Measurements from ENCODE around the gene VPS35L. TPM values are rescaled to one million over a fixed set of nuclear protein-coding genes. Genes with fewer than 3 reads are reported as not detected.

VPS35L gene
- total RNA-seq, 1 experiment from 2014 or later: 6.6 TPM

DNA sequence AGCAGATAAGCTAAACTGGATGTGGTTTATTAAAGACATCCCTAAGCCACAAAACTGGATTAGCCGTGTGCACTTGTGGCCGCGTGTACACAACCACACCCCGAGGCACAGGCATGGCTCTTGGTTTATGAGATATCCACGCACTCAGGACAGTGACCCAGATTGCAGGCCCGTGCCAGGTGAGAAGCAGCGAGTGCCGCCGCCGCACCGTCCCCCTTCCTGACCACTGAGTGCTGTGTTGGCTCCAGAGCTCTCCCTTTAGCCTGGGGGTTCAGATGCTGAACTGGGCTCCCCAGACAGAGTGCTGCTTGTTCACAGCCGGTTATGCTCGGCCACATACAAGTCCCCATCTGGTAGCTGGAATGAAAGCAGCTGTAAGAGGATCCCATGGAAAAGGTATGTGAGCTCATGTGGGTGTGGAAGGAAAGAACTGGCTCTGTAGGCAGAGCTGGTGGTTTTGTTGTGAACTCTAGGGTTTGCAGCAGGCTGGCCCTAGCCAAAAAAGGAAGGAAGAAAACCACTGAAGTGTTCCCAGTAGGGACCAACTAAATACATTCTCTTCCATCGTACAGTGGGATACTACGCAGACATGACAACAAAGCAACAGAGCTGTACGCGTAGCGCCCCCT is 133.0 kb downstream of the VPS35L start:
- Histone ChIP-seq H3K4me3 (ENCODE audit: low read length) (no peak overlapping the region), H3K9me3 (ENCODE audit: low read length) (no peaks in the 10 kb centered on the region), H2AFZ (ENCODE audit: low read length) (no peak overlapping the region), H4K20me1 (ENCODE audit: insufficient read depth, low read depth, low read length) (no peaks in the 10 kb centered on the region), H3K9ac (ENCODE audit: low read length) (no peak overlapping the region), H3K4me1 (ENCODE audit: low read length) (no peaks in the 10 kb centered on the region), H3K4me2 (ENCODE audit: low read depth, low read length, poor library complexity, severe bottlenecking) (no peak overlapping the region), H3K79me2 (ENCODE audit: low read length) (no peaks in the 10 kb centered on the region), H3K27ac (ENCODE audit: low read length) (no peak overlapping the region), H3K27me3 (ENCODE audit: low read length) (no peaks in the 10 kb centered on the region), H3K9me2 (replicated peaks; ENCODE audit: insufficient read depth, low read length) (no peaks in the 10 kb centered on the region), H3K36me3 (ENCODE audit: insufficient read depth, low read length) (no peaks in the 10 kb centered on the region)
- DNase-seq: no peak

DNA sequence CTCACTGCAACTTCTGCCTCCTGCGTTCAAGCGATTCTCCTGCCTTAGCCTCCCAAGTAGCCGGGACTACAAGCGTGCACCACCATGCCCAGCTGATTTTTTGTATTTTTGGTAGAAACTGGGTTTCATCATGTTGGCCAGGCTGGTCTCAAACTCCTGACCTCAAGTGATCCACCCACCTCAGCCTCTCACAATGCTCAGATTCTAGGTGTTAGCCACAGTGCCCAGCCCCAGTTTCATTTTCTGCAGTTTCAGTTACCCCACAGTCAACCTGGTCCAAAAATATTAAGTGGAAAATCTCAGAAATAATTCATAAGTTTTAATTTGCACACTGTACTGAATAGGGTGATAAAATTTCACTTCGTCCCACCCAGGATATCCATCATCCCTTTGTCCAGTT is 133.8 kb downstream of the VPS35L start:
- no peak overlapping the region for H2AFZ ChIP-seq (ENCODE audit: low read length)
- no peaks in the 10 kb centered on the region for H3K79me2 ChIP-seq (ENCODE audit: low read length)
- DNase-seq: no peak
- H4K20me1 ChIP-seq (ENCODE audit: insufficient read depth, low read depth, low read length): no peaks in the 10 kb centered on the region
- no peak overlapping the region for H3K27ac ChIP-seq (ENCODE audit: low read length)
- no peaks in the 10 kb centered on the region for H3K27me3 ChIP-seq (ENCODE audit: low read length)
- H3K4me2 ChIP-seq (ENCODE audit: low read depth, low read length, poor library complexity, severe bottlenecking): no peak overlapping the region
- H3K9me2 ChIP-seq (replicated peaks; ENCODE audit: insufficient read depth, low read length): no peaks in the 10 kb centered on the region
- H3K36me3 ChIP-seq (ENCODE audit: insufficient read depth, low read length): no peaks in the 10 kb centered on the region
- H3K4me1 ChIP-seq (ENCODE audit: low read length): no peaks in the 10 kb centered on the region
- no peak overlapping the region for H3K4me3 ChIP-seq (ENCODE audit: low read length)
- H3K9me3 ChIP-seq (ENCODE audit: low read length): no peaks in the 10 kb centered on the region
- H3K9ac ChIP-seq (ENCODE audit: low read length): no peak overlapping the region

DNA sequence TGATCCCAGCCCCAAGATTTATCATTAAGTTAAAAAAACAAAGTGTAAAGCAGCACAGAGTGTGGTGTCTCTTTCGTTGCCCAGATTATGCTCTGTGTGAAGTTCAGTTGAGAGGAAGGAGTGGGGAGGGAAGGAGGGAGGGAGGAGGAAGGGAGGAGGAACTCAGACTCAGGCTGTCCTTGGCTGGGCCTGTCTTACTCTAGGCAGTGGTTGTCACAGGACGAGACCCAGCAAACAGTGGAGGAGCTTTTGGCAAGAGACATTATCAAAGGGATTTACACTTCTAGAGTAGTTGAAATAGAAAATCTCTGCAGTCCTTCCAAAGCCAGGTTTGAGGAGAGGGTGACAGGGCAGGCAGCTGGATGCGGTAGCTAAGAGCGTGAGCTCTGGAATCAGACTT is 134.7 kb downstream of the VPS35L start:
- no peaks in the 10 kb centered on the region for H4K20me1 ChIP-seq (ENCODE audit: insufficient read depth, low read depth, low read length)
- no peaks in the 10 kb centered on the region for H3K79me2 ChIP-seq (ENCODE audit: low read length)
- DNase-seq: no peak
- H3K9me2 ChIP-seq (replicated peaks; ENCODE audit: insufficient read depth, low read length): no peaks in the 10 kb centered on the region
- H3K27ac ChIP-seq (ENCODE audit: low read length): no peak overlapping the region
- no peak overlapping the region for H2AFZ ChIP-seq (ENCODE audit: low read length)
- H3K27me3 ChIP-seq (ENCODE audit: low read length): no peaks in the 10 kb centered on the region
- H3K4me2 ChIP-seq (ENCODE audit: low read depth, low read length, poor library complexity, severe bottlenecking): no peak overlapping the region
- H3K9ac ChIP-seq (ENCODE audit: low read length): no peak overlapping the region
- no peak overlapping the region for H3K4me3 ChIP-seq (ENCODE audit: low read length)
- H3K4me1 ChIP-seq (ENCODE audit: low read length): no peaks in the 10 kb centered on the region
- no peaks in the 10 kb centered on the region for H3K9me3 ChIP-seq (ENCODE audit: low read length)
- H3K36me3 ChIP-seq (ENCODE audit: insufficient read depth, low read length): no peaks in the 10 kb centered on the region

DNA sequence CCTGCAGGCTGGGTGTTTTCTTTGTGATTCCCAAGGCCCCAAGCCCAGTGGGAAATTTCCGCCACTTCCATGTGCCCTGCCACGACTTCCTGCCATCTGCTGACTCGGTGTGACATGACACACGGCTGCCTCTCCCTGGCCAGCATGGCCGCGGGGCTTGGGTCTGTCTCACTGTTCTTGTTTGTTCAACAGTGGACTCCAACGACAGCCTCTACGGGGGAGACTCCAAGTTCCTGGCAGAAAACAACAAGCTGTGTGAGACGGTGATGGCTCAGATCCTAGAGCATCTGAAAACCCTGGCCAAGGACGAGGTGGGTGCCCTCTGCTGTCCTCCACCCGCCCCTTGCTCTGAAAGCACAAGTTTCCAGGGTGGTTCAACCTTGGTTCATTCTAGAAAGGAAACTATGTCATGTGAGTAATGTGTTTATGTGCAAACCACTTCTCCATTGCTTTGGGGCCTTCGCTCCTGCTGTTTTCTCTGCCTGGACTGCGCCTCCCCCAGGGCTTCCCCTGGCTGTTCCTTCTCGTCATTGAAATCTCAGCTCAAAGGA is 135.7 kb downstream of the VPS35L start:
- Histone ChIP-seq H3K4me1 (ENCODE audit: low read length) (no peaks in the 10 kb centered on the region), H3K36me3 (ENCODE audit: insufficient read depth, low read length) (no peaks in the 10 kb centered on the region), H3K4me2 (ENCODE audit: low read depth, low read length, poor library complexity, severe bottlenecking) (no peak overlapping the region), H3K9ac (ENCODE audit: low read length) (no peak overlapping the region), H3K4me3 (ENCODE audit: low read length) (no peak overlapping the region), H3K9me2 (replicated peaks; ENCODE audit: insufficient read depth, low read length) (no peaks in the 10 kb centered on the region), H3K27ac (ENCODE audit: low read length) (no peak overlapping the region), H3K79me2 (ENCODE audit: low read length) (no peaks in the 10 kb centered on the region), H3K9me3 (ENCODE audit: low read length) (no peaks in the 10 kb centered on the region), H2AFZ (ENCODE audit: low read length) (no peak overlapping the region), H3K27me3 (ENCODE audit: low read length) (no peaks in the 10 kb centered on the region), H4K20me1 (ENCODE audit: insufficient read depth, low read depth, low read length) (no peaks in the 10 kb centered on the region)
- DNase-seq: no peak

DNA sequence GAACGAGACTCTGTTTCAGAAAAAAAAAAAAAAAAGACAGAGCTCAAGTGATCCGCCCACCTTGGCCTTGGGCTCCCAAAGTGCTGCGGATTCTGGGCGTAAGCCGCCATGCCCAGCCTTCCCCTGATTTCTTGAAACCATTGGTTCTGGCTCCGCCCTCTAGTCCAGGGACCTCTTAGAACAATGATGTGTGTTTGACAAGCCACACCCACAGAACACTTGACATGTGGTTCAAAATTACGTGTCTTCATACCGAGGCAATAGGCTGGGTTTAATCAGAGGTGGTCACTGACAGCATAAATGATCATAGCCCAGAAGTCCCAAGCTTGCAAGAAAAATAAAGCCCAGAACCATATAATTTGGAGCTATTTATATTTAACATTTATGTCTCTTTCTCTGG is 139.5 kb downstream of the VPS35L start:
- Histone ChIP-seq H3K4me3 (ENCODE audit: low read length) (no peak overlapping the region), H3K79me2 (ENCODE audit: low read length) (no peaks in the 10 kb centered on the region), H3K9ac (ENCODE audit: low read length) (no peak overlapping the region), H2AFZ (ENCODE audit: low read length) (no peak overlapping the region), H3K4me2 (ENCODE audit: low read depth, low read length, poor library complexity, severe bottlenecking) (no peak overlapping the region), H3K27me3 (ENCODE audit: low read length) (no peaks in the 10 kb centered on the region), H4K20me1 (ENCODE audit: insufficient read depth, low read depth, low read length) (no peaks in the 10 kb centered on the region), H3K9me2 (replicated peaks; ENCODE audit: insufficient read depth, low read length) (no peaks in the 10 kb centered on the region), H3K27ac (ENCODE audit: low read length) (no peak overlapping the region), H3K9me3 (ENCODE audit: low read length) (no peaks in the 10 kb centered on the region), H3K4me1 (ENCODE audit: low read length) (no peaks in the 10 kb centered on the region), H3K36me3 (ENCODE audit: insufficient read depth, low read length) (no peaks in the 10 kb centered on the region)
- no peak for DNase-seq

DNA sequence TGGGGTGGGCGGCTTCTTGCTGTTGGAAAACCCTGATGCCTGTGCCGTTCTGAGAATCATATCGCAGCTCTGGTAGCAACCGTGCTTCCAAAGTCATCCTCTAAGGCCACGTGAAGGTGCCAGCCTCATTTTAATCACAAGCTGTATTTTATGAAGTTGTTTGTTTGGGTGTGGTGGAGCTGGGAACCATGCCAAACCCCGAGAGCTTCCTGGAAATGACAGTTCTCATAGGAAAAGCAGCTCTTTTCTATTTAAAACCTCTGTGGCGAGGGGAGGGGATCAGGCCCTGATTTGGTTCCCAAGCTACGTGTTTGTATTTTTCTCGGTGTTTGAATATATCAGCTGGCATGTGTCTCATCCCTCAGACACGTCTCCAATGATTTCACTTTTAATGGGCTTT is 140.8 kb downstream of the VPS35L start:
- Histone ChIP-seq H3K36me3 (ENCODE audit: insufficient read depth, low read length) (no peaks in the 10 kb centered on the region), H3K27me3 (ENCODE audit: low read length) (no peaks in the 10 kb centered on the region), H3K4me3 (ENCODE audit: low read length) (no peak overlapping the region), H3K9ac (ENCODE audit: low read length) (no peak overlapping the region), H3K4me1 (ENCODE audit: low read length) (no peaks in the 10 kb centered on the region), H3K4me2 (ENCODE audit: low read depth, low read length, poor library complexity, severe bottlenecking) (no peak overlapping the region), H3K9me2 (replicated peaks; ENCODE audit: insufficient read depth, low read length) (no peaks in the 10 kb centered on the region), H4K20me1 (ENCODE audit: insufficient read depth, low read depth, low read length) (no peaks in the 10 kb centered on the region), H3K79me2 (ENCODE audit: low read length) (no peaks in the 10 kb centered on the region), H3K9me3 (ENCODE audit: low read length) (no peaks in the 10 kb centered on the region), H3K27ac (ENCODE audit: low read length) (no peak overlapping the region), H2AFZ (ENCODE audit: low read length) (no peak overlapping the region)
- DNase-seq: peak; percentile 23

DNA sequence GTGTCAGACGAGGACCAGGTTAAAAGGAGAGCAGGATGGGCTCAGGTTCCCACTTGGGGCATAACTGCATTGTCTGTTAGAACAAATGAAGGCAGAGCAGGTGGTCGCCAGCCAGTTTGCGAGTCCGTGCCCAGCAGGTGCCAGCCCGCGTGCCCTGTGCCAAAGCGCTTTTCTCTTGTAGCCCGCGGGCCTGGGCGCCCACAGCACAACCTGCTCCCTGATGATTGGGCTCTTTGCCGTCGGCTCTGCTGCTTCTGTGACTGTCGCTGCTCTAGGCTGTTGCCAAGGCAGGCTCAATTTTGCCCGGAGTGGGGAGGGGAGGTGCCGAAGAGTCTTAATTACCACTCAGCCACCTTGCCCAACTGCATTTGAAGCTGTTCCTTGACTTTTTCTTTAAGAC is 141.5 kb downstream of the VPS35L start:
- no peak overlapping the region for H3K9ac ChIP-seq (ENCODE audit: low read length)
- no peaks in the 10 kb centered on the region for H3K9me2 ChIP-seq (replicated peaks; ENCODE audit: insufficient read depth, low read length)
- no peak overlapping the region for H3K4me2 ChIP-seq (ENCODE audit: low read depth, low read length, poor library complexity, severe bottlenecking)
- H3K9me3 ChIP-seq (ENCODE audit: low read length): no peaks in the 10 kb centered on the region
- no peak overlapping the region for H3K27ac ChIP-seq (ENCODE audit: low read length)
- H2AFZ ChIP-seq (ENCODE audit: low read length): no peak overlapping the region
- DNase-seq: peak; percentile 10
- H4K20me1 ChIP-seq (ENCODE audit: insufficient read depth, low read depth, low read length): no peaks in the 10 kb centered on the region
- H3K36me3 ChIP-seq (ENCODE audit: insufficient read depth, low read length): no peaks in the 10 kb centered on the region
- H3K4me3 ChIP-seq (ENCODE audit: low read length): no peak overlapping the region
- H3K4me1 ChIP-seq (ENCODE audit: low read length): no peaks in the 10 kb centered on the region
- no peaks in the 10 kb centered on the region for H3K79me2 ChIP-seq (ENCODE audit: low read length)
- no peaks in the 10 kb centered on the region for H3K27me3 ChIP-seq (ENCODE audit: low read length)

DNA sequence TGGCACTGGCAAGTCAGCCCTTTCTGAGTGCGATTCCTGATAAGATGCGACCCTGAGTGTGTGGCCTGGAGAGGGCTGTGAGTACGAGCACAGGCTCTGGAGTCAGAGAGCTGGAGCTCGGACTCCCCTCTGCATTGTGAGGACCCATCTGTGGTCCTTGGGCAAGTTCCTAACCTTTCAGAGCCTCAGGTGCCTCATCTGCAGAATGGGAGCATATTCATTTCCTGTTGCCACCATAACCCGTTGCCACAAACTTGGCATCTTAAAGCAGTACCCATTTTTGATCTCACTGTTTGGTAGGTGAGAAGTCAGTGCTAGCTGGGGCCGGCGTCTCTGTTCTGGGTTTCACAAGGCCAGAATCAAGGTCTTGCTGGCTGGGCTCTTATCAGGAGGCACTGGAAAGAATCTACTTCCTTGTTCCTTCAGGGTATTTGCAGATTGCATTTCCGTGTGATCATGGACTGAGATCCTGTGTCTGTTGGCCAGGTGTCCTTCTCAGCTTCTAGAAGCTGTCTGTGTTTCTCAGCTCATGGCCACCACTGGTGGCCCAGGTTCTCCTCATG is 142.3 kb downstream of the VPS35L start:
- H3K36me3 ChIP-seq (ENCODE audit: insufficient read depth, low read length): no peaks in the 10 kb centered on the region
- no peaks in the 10 kb centered on the region for H3K79me2 ChIP-seq (ENCODE audit: low read length)
- no peaks in the 10 kb centered on the region for H3K4me1 ChIP-seq (ENCODE audit: low read length)
- no peak overlapping the region for H3K27ac ChIP-seq (ENCODE audit: low read length)
- H3K9me3 ChIP-seq (ENCODE audit: low read length): no peaks in the 10 kb centered on the region
- H3K27me3 ChIP-seq (ENCODE audit: low read length): no peaks in the 10 kb centered on the region
- no peak overlapping the region for H3K9ac ChIP-seq (ENCODE audit: low read length)
- H3K9me2 ChIP-seq (replicated peaks; ENCODE audit: insufficient read depth, low read length): no peaks in the 10 kb centered on the region
- no peaks in the 10 kb centered on the region for H4K20me1 ChIP-seq (ENCODE audit: insufficient read depth, low read depth, low read length)
- DNase-seq: peak; percentile 22
- no peak overlapping the region for H3K4me3 ChIP-seq (ENCODE audit: low read length)
- H2AFZ ChIP-seq (ENCODE audit: low read length): no peak overlapping the region
- no peak overlapping the region for H3K4me2 ChIP-seq (ENCODE audit: low read depth, low read length, poor library complexity, severe bottlenecking)
